ENCODE results near the gene UBXN6.

The UBXN6 gene

DNA sequence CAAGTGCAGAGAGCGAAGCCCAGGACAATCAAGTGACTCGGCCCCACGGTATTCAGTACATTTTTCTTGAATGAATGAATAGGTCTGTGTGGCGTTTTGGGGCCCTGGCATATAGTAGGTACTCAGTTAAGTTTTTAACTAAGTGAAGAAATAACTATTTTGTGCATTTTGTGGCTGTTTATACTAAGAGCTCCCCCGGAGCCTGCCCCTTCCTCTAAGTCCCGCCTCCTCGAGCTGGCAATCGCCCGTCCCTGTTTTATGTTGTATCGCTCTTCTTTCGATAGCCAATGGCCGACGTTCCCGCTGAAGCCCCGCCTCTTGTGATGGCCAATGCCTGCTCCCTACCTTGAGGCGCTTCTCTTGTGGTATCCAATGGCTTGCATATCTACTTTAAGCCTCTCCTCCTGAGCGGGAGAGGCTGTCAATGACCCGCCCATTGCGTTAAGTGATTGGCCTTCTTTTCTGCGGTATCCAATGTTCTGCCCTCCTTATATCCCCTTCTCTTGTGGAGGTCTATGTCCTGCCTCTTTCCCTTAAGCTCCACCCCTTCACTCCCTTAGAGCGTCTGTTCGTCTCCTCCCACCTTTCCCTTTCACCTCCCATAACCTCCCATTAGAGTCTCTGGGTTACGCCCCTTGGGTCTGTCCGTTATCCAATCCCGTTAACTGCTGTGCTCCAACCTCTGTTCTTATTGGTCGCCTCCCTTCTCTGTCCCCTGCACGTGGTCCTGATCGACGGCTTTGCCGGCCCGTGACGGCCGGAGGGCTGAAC, 14.0 kb upstream of the UBXN6 start:
- no peaks in the 10 kb centered on the region for H3K9me3 ChIP-seq (ENCODE audit: control insufficient read depth, low read length)
- peaks cover 12% of the 10 kb centered on the region for H3K4me1 ChIP-seq (ENCODE audit: control insufficient read depth, insufficient read depth, low read length)
- H3K27me3 ChIP-seq (ENCODE audit: control insufficient read depth, insufficient read depth, low read length): no peaks in the 10 kb centered on the region
- peak overlapping the region; percentile 26 for H3K4me3 ChIP-seq (ENCODE audit: low read length)
- H3K9ac ChIP-seq (ENCODE audit: low read length): peak overlapping the region; percentile 63
- H3K36me3 ChIP-seq (ENCODE audit: control insufficient read depth, insufficient read depth, low read length): no peaks in the 10 kb centered on the region

DNA sequence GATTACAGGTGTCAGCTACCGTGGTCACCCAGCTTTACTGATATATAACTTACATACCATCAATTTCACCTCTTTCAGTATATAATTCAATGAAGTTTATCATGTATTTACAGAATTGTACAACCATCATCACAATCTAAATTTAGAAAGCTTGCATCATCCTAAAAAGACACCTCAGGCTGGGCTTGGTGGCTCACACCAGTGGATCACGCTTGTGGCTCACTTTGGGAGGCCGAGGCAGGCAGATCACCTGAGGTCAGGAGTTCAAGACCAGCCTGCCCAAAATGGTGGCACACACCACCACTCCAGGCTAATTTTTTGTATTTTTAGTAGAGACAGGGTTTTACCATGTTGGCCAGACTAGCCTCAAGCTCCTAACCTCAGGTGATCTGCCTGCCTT, 10.2 kb upstream of the UBXN6 start:
- H3K4me3 ChIP-seq (ENCODE audit: low read length): no peak overlapping the region
- H3K9ac ChIP-seq (ENCODE audit: low read length): no peak overlapping the region
- peaks cover 1% of the 10 kb centered on the region for H3K4me1 ChIP-seq (ENCODE audit: control insufficient read depth, insufficient read depth, low read length)
- no peaks in the 10 kb centered on the region for H3K36me3 ChIP-seq (ENCODE audit: control insufficient read depth, insufficient read depth, low read length)
- no peaks in the 10 kb centered on the region for H3K9me3 ChIP-seq (ENCODE audit: control insufficient read depth, low read length)
- no peaks in the 10 kb centered on the region for H3K27me3 ChIP-seq (ENCODE audit: control insufficient read depth, insufficient read depth, low read length)

- no peaks in the 10 kb centered on the region for H3K27me3 ChIP-seq (ENCODE audit: control insufficient read depth, insufficient read depth, low read length)
- H3K36me3 ChIP-seq (ENCODE audit: control insufficient read depth, insufficient read depth, low read length): no peaks in the 10 kb centered on the region
- H3K4me3 ChIP-seq (ENCODE audit: low read length): no peak overlapping the region
- no peaks in the 10 kb centered on the region for H3K4me1 ChIP-seq (ENCODE audit: control insufficient read depth, insufficient read depth, low read length)
- no peaks in the 10 kb centered on the region for H3K9me3 ChIP-seq (ENCODE audit: control insufficient read depth, low read length)
- H3K9ac ChIP-seq (ENCODE audit: low read length): no peak overlapping the region
These were observed 7.4 kb upstream of the UBXN6 start for GRCh38 chr19:4464815-4465581.

- no peaks in the 10 kb centered on the region for H3K27me3 ChIP-seq (ENCODE audit: control insufficient read depth, insufficient read depth, low read length)
- no peaks in the 10 kb centered on the region for H3K36me3 ChIP-seq (ENCODE audit: control insufficient read depth, insufficient read depth, low read length)
These were observed 546 bp downstream of the UBXN6 start for GRCh38 chr19:4456843-4457653.

DNA sequence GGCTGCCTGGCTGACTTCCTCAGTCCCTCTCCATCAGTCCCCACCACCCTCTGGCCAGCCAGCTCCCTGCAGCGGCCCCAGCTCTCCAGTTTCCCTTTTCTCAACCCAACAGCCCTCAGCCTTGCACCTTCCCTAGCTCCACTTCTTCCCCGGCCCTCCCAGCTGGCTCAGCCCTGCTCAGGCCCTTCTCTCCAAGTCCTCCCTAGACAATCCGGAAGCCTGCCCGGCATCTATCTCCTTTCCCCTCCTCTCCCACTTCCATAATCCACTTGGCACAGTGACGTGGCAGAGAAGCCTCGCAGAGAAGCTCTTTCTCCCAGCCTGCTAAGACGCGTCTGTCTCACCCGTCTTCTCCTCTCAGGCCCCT, 1.1 kb downstream of the UBXN6 start:
- peak overlapping the region; percentile 14 for H3K4me3 ChIP-seq (ENCODE audit: low read length)
- peak overlapping the region; percentile 76 for H3K9ac ChIP-seq (ENCODE audit: low read length)
- H3K4me1 ChIP-seq (ENCODE audit: control insufficient read depth, insufficient read depth, low read length): peaks cover 10% of the 10 kb centered on the region
- no peaks in the 10 kb centered on the region for H3K36me3 ChIP-seq (ENCODE audit: control insufficient read depth, insufficient read depth, low read length)
- H3K27me3 ChIP-seq (ENCODE audit: control insufficient read depth, insufficient read depth, low read length): no peaks in the 10 kb centered on the region
- H3K9me3 ChIP-seq (ENCODE audit: control insufficient read depth, low read length): no peaks in the 10 kb centered on the region

More at GRCh38 chr19:4456843-4457653, 546 bp downstream of the UBXN6 start:
- Histone ChIP-seq H3K9ac (ENCODE audit: low read length) (peak overlapping the region; percentile 76), H3K4me1 (ENCODE audit: control insufficient read depth, insufficient read depth, low read length) (peaks cover 10% of the 10 kb centered on the region), H3K4me3 (ENCODE audit: low read length) (peak overlapping the region; percentile 25), H3K9me3 (ENCODE audit: control insufficient read depth, low read length) (no peaks in the 10 kb centered on the region)

DNA sequence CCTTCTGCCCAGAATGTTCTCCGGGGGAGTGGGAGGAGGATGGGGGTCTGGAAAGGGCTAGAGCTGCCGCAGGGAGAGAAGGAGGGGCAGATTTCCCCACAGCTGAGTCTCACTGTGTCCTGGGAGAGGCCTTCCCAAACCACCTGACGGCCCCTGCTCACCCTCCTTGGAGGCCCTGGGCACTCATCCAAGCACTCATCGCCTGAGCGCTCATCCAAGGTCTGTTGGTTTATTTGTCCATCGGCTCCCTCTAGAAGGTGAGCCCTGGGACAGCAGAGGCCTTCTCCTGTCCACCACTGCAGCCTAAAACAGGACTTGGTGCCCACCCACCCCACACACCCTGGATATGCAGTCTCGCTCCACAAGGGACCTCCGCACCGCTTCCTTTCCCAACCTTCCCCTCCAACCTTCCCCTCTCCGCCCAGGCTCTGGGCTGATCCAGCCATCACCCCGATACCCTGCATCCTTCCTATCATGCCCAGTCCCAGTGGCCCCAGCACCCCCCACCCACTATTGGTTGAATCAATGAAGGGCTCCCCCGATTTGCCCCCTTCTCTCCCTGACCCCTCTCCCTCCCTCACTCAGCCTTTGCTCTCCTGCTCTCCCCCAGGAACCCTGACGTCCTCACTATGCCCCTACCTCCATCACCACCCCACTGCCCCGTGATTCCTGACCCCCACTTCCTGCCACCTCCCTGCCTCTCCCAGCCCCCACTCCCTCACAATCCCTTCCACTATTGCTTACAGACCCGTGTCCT, 1.7 kb downstream of the UBXN6 start:
- Histone ChIP-seq H3K9ac (ENCODE audit: low read length) (peak overlapping the region; percentile 76), H3K9me3 (ENCODE audit: control insufficient read depth, low read length) (no peaks in the 10 kb centered on the region), H3K4me3 (ENCODE audit: low read length) (no peak overlapping the region), H3K4me1 (ENCODE audit: control insufficient read depth, insufficient read depth, low read length) (peaks cover 10% of the 10 kb centered on the region), H3K36me3 (ENCODE audit: control insufficient read depth, insufficient read depth, low read length) (no peaks in the 10 kb centered on the region), H3K27me3 (ENCODE audit: control insufficient read depth, insufficient read depth, low read length) (no peaks in the 10 kb centered on the region)

GRCh38 chr19:4454747-4455718, 2.6 kb downstream of the UBXN6 start:
- Histone ChIP-seq H3K9ac (ENCODE audit: low read length) (no peak overlapping the region), H3K27me3 (ENCODE audit: control insufficient read depth, insufficient read depth, low read length) (no peaks in the 10 kb centered on the region), H3K4me3 (ENCODE audit: low read length) (no peak overlapping the region), H3K36me3 (ENCODE audit: control insufficient read depth, insufficient read depth, low read length) (no peaks in the 10 kb centered on the region), H3K4me1 (ENCODE audit: control insufficient read depth, insufficient read depth, low read length) (peaks cover 10% of the 10 kb centered on the region), H3K9me3 (ENCODE audit: control insufficient read depth, low read length) (no peaks in the 10 kb centered on the region)

DNA sequence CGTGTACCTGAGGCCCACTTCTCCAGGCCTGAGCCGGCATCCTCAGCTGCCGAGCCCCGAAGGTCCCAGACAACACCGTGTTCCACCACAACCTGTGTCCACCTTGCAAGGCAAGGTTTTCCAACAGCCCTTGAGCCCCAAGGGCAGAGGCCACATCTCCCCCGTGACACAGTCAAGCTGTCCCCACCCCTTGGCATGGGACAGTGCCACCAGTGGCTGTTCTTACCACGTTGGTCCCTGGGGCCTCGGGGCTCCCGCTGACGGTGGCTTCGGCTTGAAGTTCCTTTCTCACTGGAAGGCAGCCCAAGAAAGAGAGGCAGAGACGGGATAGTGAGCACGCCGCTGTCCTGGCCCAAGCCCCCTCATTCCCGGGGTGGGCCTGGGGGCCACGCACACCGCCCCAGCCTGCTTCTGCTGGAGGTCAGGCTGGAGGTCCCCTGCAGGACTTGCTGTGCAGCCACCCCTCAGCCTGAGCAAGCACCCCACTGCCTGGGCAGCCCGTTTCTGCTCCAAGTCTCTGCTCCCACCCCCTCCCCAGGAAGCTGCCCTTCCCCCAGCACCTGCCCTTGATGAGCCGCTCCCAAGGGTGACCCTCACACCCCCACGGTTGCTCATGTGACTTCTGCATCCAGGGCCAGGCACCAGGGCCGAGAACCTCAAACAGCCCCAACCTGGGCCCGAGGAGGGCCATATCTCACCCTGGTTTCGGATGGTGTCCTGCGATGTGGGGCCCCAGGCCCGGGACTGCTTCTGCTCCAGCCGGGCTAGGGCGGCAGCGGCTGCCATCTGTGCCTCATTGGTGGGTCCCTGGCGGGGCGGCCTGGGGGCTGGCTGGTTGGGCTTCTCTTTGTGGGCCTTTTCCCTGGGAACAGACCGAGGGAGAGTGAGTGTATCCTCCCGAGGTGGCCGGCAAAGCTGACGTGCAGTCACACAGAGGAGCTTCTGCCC, 4.1 kb downstream of the UBXN6 start:
- H3K9ac ChIP-seq (ENCODE audit: low read length): no peak overlapping the region
- no peaks in the 10 kb centered on the region for H3K36me3 ChIP-seq (ENCODE audit: control insufficient read depth, insufficient read depth, low read length)
- H3K4me3 ChIP-seq (ENCODE audit: low read length): no peak overlapping the region
- peaks cover 14% of the 10 kb centered on the region for H3K4me1 ChIP-seq (ENCODE audit: control insufficient read depth, insufficient read depth, low read length)
- no peaks in the 10 kb centered on the region for H3K9me3 ChIP-seq (ENCODE audit: control insufficient read depth, low read length)
- H3K27me3 ChIP-seq (ENCODE audit: control insufficient read depth, insufficient read depth, low read length): no peaks in the 10 kb centered on the region

GRCh38 chr19:4452230-4452990, 5.2 kb downstream of the UBXN6 start:
- no peak overlapping the region for H3K4me3 ChIP-seq (ENCODE audit: low read length)
- H3K36me3 ChIP-seq (ENCODE audit: control insufficient read depth, insufficient read depth, low read length): peaks cover 8% of the 10 kb centered on the region
- H3K4me1 ChIP-seq (ENCODE audit: control insufficient read depth, insufficient read depth, low read length): peaks cover 14% of the 10 kb centered on the region
- no peaks in the 10 kb centered on the region for H3K9me3 ChIP-seq (ENCODE audit: control insufficient read depth, low read length)
- H3K9ac ChIP-seq (ENCODE audit: low read length): no peak overlapping the region
- H3K27me3 ChIP-seq (ENCODE audit: control insufficient read depth, insufficient read depth, low read length): no peaks in the 10 kb centered on the region
